ENCODE measurements around the gene FGF3.
"Not testable (repeated sequence)": the region's sequence is repeated elsewhere in the genome, so short reads cannot be mapped to it uniquely, and the experiment has no call there.

The FGF3 gene

GRCh38 chr11:69765498-69765995, 53.7 kb downstream of the FGF3 start:
- DNase-seq (ENCODE audit: low spot score): no peak

GRCh38 chr11:69764918-69765317, 54.3 kb downstream of the FGF3 start:
- not testable (repeated sequence) for DNase-seq (ENCODE audit: low spot score)

- DNase-seq (ENCODE audit: low spot score): no peak
These were observed 58.9 kb downstream of the FGF3 start for GRCh38 chr11:69760319-69760718.

Data from AG08395 (cell line).